Jurkat, Clone E6-1 (cell line): ENCODE results near the gene INPP5A.
"Not testable (repeated sequence)": the region's sequence is repeated elsewhere in the genome, so short reads cannot be mapped to it uniquely, and the experiment has no call there.

Experiments
- DNase-seq: peaks from one replicate; pipeline ENCODE4 v3.0.0-alpha.2; 2011; ENCODE audit warnings: low read depth, low spot score
- H3K4me3 ChIP-seq: 2 replicates; pipeline ENCODE4 v1.5.1; 2011; ENCODE audit warnings: mild to moderate bottlenecking, low read length, control low read depth, moderate library complexity

INPP5A gene

DNA sequence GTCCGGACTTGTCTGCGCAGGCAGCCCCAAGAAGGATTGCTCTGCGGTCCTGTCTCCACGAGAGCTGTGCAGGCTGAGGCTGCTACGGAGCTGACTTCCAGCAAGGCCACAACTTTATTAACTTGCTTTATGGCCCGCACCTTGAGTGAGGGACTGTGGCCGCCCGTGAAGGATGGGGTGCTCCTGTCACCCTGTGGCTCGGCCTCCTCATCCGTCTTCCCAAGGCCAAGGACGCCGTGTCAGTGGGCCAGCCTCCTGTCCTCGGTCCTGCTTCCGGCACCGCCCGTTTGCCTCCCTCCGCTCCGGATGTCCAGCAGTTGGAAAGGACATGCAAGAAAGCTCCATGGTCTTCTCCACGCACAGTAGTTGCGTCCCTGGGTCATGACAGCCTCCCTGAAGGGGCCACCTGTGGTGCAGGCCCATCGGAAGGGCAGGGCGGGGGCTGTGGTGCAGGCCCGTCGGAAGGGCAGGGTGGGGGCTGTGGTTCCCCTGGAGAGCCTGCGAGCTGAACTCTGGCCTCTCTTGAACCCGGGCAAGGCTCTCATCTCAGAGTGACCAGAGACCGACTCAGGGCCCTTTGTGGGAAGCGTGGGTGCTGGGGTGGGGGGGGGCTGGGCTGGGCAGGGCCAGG lies 161.3 kb downstream of the INPP5A start:
- no peak for DNase-seq

DNA sequence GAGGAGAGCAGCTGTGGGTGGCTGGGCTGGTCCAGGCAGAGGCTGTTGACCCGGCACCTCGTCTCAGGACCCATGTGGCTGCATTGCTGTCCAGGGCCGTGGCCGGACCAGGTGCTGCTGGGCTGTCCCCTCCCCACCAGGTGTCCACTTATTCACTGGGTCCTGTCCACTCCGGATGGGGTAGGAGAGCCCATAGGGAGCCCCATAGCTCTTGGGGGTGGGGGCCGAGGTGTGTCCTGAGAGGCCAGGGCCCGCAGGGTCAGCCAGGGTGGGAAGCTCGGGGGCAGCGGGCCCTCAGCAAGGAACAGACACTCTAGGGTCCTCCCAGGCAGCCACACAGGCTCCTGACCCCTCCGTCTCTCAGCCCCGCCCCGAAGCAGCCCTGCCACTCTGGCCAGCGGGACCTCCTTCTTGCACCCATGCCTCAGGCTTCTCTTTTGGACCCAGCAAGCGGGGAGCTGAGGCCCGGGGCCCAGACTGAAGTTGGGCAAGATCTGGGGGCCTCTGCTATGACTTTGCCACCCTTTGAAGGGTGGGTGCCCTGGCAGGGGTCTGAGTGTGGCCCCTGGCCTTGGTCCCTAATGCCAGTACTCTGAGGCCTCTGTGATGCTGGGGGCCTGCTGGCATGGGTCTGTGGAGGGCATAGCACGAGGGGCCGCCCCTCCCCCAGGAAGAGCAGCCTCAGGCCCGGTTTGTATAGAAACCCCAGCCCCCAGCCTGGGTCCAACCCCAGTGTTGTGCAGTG lies 162.0 kb downstream of the INPP5A start:
- no peak for DNase-seq
- H3K4me3 ChIP-seq = no peak overlapping the region

More for the DNA sequence above, 161.3 kb downstream of the INPP5A start:
- no peak overlapping the region for H3K4me3 ChIP-seq

DNA sequence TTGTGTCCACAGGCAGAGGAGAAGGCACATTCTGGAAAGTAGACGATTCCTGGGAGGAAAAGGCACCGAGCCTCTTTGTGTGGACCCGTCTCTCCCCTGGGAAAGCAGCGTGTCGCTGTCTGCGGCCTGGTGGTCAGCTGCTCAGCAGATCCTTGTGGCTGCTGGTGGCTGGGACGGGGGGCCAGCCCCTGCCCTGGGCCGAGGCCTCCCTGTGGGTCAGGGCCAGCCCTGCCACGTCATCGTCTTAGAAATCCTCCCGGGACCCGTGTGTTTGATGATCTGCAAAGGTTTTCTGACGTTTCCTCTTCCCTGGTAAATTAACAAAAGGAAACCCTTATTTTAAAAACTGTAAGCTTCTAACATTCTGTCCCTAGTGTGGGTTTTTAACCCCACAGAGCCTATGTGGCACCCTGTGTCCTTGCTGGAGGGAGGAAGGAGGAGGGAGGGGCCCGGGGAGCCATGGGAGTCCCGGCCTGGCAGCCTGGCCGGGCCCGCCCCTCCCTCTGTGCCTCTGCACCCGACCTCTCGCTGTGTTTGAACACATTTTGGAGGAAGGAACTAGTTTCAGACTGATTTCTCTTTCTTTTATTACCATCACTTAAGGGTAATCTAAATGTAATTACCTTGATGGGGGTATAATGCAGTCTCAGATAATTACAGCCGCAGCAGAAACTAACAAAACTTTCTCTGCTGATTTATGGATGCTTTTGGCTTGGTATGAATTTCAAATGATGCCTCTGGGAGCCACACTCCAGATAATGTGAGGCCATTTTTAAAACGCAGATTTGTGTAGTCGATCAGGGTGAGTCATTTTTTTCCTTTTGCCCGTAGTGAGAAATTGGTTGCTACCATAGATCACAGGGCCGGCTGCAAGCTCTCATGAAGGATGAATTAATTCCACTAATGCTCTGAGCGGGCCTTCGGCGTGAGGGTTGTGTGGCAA lies 162.8 kb downstream of the INPP5A start:
- DNase-seq = no peak

DNA sequence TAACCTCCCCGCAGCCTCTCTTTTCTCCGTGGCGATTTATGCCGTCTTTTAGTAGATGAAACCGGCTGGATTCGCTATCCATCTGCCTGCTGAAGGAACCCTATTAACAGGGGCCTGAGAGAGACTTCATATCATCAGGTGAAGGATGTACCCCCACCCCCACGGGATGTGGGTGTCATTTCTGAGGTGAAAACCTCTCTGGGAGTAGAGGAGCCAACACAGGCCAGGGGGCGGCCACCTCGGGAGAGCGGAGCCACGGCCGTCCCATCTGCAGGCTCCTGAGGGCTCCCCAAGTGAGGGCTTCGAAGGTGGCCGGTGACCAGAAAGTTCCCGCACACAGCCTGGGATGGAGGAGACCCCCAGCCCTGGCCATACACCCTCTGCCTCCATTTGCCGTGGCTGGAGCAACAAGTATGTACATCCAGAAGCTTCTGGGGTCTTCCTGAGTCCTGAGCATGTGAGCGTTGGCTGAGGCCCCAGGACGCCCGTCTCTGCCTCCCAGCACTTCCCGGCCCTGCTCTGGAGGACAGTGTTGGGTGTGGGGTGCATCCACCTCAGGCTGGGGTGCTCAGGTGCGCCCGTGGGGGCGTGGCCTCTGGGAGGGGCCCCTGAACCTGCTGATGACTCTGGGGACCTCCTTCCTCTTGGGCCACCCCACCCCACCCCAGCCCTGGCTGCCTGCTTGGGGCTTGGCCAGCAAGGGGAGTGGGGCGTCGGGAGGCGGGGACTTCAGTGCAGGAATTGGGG lies 163.7 kb downstream of the INPP5A start:
- H3K4me3 ChIP-seq = no peak overlapping the region
- no peak for DNase-seq

More for the DNA sequence above, 162.8 kb downstream of the INPP5A start:
- no peak overlapping the region for H3K4me3 ChIP-seq

DNA sequence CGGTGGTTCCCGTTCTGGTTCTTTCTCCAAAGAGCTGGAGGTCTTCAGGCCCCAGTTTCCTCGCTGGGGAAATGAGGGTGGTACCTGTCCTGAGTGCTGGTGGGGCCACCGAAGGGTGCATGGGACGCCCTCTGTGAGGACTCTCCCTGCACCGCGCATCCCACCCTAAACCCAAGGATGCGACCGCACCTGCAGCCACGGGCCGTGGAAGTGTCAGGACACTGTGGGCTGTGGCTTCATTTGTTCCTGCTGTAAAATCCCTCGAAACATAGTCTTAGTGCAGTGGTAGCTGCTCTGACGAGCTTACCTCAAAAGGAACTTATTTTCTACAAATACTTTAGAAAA lies 164.2 kb downstream of the INPP5A start:
- DNase-seq = no peak

DNA sequence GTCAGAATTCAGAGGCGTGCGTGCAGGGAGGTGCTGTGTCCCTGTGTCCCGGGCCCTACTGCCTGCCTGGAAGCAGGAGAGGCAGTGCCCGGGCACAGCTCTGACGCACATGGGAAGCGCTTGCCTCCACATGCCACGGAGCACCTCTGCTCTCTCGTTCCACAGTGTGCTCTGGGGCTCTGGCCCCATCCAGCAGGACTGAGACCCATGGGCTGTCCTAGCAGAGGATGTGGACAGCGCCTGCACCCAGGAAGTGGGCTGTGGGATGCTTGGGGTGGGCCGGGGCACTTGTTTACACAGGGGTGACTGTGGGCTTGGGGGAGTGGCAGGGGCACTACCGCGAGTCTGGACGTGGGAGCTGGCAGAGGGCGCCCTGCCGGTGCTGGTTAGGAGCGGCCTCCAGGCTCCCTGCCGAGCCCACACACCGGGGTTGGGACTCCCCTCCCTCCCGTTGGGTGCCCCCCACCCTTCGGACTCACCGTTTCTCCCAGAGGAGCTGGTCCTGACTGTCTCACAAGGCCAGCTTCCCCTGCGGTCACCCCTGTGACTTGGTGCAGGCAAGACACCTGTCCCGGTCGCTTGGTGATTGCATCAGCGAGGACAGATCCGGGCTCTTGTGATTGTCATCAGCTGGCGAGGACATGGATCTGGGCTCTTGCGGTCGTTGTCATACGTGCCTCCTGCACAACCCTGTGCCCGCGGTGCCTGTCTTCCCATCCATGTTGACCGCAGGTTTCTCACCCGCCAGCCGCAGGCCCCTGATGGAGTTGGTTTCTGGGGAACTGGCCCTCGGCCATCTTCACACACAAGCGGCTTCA lies 165.2 kb downstream of the INPP5A start:
- H3K4me3 ChIP-seq = no peak overlapping the region
- DNase-seq = no peak

More for the DNA sequence above, 164.2 kb downstream of the INPP5A start:
- H3K4me3 ChIP-seq = no peak overlapping the region

DNA sequence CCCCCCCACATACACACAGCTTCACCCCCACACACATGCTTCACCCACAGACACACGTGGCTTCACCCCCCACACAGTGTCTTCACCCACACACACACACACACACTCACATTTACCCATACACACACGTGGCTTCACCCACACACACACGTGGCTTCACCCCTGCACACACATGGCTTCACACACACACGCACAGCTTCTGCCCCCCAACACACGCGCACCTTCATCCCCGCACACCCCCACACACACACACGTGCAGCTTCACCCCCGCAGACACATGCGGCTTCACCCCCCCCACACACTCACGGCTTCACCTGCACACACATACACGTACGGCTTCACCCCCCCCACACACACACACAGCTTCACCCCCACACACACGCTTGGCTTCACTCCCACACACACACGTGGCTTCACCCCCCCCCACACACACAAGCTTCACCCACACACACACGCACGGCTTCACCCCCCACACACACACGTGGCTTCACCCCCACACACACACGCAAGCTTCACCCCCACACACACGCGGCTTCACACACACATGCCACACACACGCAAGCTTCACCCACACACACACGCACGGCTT lies 165.9 kb downstream of the INPP5A start:
- DNase-seq = no peak
- no peak overlapping the region for H3K4me3 ChIP-seq

DNA sequence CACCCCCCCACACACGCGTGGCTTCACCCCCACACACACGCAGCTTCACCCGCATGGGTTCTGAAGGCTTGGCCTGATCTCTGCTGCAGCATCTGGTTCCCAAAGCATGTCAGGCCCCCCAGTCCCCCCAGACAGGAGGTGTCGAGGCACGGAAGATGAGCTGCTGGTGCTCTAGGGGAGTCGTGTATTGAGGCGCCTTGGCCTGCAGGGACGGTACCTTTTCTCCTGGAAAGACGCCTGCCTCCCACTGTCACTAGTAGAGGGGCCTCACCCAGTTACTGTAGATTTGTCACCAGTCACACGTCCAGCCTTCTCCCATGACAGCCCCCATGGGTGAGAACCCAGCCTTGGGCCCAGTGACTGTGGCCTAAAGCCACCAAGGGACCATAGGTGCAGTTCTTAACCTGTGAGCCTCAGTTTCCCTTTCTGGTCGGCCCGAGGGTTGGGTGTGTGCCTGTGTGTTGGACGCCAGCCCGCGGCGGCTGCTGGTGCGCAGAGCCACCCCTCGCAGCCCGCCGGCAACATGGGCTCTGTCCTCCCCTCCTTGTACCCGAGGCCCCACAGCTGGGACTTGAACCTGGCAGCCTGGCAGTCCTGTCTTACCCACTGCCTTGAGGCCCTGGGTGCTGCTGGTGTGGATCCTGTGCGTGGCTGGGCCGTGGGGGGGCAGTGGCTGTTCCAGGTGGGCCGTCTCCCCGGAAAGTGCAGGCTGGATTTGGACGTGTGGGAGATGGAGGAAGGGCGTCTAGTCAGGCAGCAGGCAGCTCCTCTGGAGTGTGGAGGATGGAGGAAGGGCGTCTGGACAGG lies 166.6 kb downstream of the INPP5A start:
- DNase-seq = no peak
- no peak overlapping the region for H3K4me3 ChIP-seq

DNA sequence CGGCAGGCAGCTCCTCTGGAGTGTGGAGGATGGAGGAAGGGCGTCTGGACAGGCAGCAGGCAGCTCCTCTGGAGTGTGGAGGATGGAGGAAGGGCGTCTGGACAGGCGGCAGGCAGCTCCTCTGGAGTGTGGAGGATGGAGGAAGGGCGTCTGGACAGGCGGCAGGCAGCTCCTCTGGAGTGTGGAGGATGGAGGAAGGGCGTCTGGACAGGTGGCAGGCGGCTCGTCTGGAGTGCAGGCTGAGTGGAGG lies 167.2 kb downstream of the INPP5A start:
- not testable (repeated sequence) for DNase-seq, H3K4me3 ChIP-seq

DNA sequence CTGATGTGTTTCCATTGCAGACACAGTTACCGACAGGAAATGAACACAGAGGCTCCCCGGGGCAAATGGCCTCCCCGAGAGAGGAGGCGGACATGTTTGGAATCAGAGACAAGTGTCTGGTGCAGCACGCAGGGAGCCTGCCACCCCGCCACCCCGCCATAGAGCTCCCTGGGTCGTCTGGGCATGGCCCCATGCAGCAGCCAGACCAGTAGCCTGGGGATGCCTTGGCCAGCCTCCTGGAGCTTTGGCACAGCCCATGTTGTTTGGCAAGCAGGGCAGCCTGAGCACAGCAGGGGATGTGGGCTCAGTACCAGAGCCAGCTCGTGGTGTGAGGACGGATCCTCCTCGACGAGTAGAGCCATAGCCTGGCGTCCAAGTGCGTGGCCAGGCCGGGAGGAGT lies 167.6 kb downstream of the INPP5A start:
- DNase-seq = no peak
- H3K4me3 ChIP-seq = no peak overlapping the region

DNA sequence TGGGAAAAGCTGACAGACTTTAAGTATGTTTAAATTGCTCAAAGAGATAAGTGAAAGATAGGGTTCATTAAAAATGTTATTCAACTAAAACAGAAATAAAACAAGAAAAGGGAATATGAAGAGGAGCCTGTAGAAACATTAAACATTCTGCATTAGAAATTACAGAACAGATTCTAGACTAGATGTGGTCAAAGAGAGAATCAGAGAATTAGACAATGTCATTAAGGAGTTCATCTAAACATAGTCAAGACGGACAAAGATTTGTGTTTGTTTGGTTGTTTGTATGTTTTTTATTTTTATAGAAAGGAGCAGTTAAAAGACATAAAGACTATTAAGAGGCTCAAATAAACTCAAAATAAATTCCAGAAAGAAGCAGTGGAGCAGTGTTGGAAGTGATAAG lies 168.4 kb downstream of the INPP5A start:
- no peak overlapping the region for H3K4me3 ChIP-seq
- no peak for DNase-seq

DNA sequence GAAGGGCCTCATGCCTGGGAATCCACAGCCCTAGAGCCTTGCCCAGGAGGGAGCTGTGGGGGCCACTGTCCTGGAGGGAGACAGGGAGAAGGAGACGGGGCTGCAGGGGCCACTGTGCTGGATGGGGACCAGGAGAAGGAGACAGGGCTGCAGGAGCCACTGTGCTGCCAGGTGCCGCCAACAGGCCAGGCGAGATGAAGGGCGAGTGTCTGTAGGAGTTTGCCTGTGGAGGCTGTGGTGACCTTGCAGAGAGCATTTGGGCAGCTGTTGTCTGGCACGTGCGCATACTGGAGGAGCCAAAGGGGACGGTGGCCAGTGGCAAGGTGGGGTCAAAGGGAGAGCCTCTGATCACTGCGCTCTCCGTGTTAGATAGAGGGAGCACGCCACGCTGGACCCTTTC lies 169.1 kb downstream of the INPP5A start:
- no peak overlapping the region for H3K4me3 ChIP-seq
- DNase-seq = no peak

DNA sequence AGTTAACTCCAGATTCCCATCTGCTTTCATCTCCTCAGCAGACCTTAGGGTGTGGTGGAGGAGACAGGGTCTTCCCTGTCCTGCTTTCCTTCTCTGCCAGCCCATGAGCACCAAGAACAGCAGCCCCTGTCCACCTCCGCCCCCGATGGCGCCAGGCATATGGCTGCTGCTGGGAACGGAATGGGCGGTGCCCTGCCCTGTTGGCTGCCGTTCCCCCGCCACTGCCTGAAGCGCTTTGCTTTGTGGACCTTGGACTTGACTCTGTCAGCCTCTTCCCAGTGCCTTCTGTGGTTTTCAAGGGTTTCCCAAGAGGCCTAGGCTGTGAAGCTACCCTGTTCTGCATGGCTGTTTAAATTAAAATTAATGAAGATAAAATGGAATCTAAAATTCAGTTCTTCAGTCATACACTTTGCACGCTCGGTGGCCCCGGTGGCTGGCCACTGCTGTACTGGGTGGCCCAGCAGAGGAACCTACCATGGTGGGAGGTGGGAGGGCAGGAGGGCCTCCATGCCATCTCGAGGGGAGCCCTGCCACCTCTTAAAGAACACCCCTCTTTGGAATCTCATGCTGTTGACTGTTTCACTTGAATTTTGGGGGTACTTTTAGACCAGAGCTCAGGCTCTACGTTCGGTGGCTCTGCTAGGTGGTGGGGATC lies 169.7 kb downstream of the INPP5A start:
- H3K4me3 ChIP-seq = no peak overlapping the region
- DNase-seq = no peak

DNA sequence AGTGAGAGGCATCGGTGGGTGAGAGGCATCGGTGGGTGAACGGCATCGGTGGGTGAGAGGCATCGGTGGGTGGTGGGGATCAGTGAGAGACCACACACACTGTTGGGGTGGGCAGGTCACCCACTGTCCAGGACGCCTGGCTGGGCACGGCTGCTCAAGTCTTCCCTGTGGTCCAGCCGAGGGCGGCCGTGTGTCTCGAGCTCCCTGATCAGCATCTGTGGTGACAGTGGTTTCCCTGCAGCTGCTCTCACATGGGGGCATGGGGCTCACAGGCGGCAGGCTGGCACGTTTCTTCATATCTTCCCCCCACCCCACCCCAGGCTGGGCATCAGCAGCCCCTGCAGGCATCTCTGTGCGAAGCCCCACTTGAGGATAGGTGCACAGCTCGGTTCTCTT lies 170.2 kb downstream of the INPP5A start:
- no peak for DNase-seq
- no peak overlapping the region for H3K4me3 ChIP-seq

DNA sequence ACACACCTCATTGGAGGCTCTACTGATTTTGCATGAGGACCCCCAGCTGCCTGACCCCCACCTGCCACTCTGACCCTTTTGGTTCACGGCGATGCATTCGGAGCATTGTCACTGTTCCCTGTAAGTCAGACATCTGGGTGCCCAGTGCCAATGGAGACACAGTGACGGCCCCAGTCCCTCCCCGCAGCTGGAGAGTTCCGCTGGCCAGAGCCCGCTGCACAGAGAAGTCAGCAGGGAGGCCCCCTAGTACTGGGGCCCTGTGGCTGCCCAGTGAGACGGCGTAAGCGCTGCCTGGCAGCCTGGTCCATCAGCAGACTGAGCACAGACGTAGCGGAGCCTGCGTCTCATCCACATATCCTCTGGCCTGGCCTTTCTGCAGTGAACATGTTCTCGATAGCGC lies 170.9 kb downstream of the INPP5A start:
- no peak overlapping the region for H3K4me3 ChIP-seq
- DNase-seq = no peak

DNA sequence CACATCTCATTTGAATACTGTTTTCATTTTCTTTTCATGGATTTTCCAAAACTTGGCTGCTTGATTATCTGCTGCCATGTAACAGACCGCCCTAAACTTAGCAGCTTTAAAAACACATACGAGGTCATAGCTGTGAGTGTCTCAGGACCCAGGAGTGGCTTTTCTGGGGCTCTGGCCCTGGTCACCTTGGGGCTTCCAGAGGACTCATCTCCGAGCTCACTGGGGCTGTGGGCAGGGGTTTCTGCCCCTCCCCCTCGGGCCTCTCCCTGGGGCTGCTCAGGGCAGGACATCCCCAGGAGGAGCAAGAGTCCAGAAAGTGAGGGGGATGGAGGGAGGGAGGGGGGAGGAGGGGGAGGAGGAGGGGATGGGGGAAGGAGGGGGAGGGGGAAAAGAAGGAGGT lies 171.3 kb downstream of the INPP5A start:
- H3K4me3 ChIP-seq = no peak overlapping the region
- no peak for DNase-seq

DNA sequence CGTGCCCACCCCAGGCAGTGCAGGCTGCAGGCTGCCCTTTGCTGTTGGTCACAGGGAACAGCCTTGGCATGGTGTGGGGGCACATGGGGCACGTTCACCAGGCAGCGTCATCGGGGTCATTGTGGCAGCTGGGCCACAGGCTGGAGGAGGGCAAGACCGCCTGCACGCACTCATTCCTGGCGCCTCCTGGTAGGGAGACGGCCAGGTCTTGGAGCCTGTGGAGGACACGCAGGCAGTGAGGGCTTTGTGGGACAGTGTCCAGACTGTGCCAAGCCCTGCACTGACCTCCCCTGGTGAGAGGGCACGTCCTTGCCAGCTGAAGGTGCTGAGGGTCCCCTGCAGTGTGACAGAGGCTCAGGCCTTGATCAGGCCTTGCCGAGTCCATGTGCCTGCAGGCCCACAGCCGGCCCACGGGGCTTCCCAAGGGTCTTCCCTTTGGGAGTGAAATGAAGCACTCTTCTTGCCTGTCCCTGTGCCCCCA lies 171.9 kb downstream of the INPP5A start:
- DNase-seq = no peak
- no peak overlapping the region for H3K4me3 ChIP-seq
